GM19193 (cell line): ENCODE data around the gene DUSP21.

ENCODE experiments used
- POLR2A ChIP-seq: IDR thresholded peaks from 4 replicates; pipeline ENCODE4 v1.6.1; 2011; ENCODE audit not compliant: insufficient read depth, insufficient read length; ENCODE audit errors: extremely low read depth

The DUSP21 gene

DNA sequence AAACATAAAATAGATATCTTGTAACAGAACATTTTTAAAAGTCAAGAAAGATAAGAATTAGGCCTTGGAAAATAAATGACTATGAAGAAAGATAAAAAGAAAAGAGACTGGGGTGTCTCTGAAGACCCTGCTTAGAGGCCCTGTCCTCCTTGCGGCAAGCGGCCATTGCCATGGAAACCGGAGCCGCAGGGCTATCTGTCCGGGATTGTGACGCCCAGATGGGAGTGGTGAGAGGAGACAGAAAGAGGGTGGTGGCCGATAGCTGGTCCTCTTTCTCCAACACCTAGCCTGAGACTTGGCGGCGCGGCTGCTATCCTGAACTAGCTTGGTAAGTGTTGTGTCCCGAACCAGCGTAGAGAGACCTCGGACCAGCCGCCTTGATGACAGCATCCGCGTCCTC is at the start of gene DUSP21:
TSS of gene DUSP21 (plus strand) at position 269 of the 400 bp plus-strand sequence. CDS start at position 381, 112 bp downstream.
- no peak for TF ChIP-seq POLR2A

GRCh38 chrX:44795945-44796450 is 47.8 kb upstream of the DUSP21 start:
- TF ChIP-seq POLR2A = no peak

GRCh38 chrX:44802613-44803012 is 41.2 kb upstream of the DUSP21 start:
- no peak for TF ChIP-seq POLR2A

GRCh38 chrX:44815681-44816080 is 28.1 kb upstream of the DUSP21 start:
- TF ChIP-seq POLR2A = no peak

DNA sequence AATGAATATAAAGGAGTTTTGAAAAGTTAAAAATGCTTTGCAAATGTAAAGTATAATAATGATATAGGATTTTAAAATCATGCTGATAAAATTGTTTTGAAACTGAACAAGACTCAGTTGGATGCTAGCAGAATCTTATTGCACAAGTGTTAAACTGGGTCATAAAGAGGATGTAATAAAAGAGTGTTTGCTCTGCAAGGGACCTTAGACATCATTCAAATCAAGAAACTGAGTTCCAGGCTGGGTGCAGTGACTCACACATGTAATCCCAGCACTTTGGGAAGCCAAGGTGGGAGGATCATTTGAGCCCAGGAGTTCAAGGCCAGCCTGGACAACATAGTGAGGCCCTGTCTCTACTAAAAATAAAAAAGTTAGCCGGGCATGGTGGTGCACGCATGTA is 27.5 kb upstream of the DUSP21 start:
- TF ChIP-seq POLR2A = no peak

DNA sequence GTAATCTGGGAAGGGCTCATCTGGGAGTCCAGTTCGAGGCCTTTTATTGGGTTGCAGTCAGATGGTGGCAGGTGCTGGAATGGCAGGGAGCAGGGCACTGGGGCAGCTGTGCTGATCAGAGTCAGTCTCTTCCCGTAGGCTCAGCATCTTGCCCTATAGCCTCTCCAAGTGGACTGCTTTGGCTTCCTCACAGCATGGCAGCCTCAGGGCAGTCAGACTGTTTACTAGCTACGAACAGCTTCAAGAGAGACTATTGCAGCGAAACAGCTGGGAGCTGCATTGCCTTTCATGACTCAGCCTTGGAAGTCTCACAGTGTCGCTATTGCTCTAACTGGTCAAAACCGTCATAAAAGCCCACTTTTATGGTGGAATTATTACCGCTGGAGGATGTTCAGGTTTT is 26.8 kb upstream of the DUSP21 start:
- TF ChIP-seq POLR2A = no peak

GRCh38 chrX:44822601-44823000 is 21.2 kb upstream of the DUSP21 start:
- TF ChIP-seq POLR2A = no peak

- TF ChIP-seq POLR2A = no peak
These were observed 15.7 kb upstream of the DUSP21 start for GRCh38 chrX:44828008-44828605.

DNA sequence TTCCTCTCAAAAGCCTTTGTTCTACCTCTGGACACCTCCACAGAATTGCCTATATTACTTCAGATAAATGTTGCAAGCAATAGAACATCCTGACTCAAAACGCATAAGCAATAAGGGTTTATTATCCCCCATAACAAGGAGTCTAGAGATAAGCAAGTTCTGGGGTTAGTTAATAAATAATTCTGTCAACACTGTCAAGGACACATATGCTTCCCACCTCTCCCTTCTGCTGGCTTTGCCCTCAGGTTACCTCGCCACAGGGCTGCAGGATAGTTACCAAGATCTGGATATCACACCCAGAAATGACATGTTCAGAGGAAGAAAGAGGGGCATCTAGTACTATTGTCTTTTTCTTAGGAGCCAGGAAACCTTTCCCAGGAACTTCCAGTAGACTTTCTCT is 14.0 kb upstream of the DUSP21 start:
- no peak for TF ChIP-seq POLR2A

DNA sequence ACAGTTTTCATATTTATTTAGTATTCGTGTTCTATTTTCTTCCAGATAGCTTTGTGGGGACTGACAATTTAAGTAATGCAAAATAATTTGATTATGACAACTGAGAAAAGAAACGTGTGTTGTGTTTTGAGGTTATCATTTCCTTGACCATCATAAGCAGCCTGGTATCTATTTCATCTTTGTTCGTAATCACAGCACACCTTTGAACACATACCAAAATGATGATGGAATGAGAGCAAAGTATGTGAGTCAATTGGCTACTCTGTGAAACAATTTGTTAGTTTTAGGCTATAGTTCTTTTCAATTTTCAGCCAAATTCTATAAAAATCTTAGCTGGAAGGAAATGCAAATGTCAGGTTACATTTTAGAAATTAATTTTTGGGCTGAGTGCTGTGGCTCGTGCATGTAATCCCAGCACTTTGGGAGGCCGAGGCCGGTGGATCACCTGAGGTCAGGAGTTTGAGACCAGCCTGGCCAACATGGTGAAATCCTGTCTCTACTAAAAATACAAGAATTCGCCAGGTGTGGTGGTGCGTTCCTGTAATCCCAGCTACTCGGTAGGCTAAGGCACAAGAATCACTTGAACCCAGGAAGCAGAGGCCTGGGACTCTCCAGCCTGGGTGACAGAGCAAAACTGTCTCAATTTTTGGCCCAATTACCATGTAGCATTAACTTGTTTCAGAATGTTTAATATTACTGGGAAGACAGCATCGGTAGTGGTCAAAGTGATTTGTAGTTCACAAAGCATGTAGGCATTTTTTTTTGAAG is 1.1 kb upstream of the DUSP21 start:
- TF ChIP-seq POLR2A = no peak

DNA sequence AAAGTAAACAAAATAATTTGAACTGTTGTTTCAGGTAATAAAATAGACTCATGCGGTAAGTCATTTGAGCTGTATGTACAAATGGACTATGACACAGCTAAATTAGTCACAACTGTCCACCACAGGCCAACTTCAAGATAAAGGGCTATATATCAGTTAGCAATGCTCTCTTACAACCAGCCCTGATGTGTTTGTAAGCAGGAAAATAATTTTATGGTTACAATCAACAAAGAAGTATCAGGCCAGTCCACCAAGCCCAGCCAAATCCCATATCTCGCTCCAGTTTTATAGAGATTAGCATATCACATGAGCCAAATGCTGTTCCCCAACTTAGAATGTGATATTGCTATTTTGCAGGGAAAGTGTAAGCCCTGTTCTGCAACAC is 511 bp upstream of the DUSP21 start:
- TF ChIP-seq POLR2A = no peak

DNA sequence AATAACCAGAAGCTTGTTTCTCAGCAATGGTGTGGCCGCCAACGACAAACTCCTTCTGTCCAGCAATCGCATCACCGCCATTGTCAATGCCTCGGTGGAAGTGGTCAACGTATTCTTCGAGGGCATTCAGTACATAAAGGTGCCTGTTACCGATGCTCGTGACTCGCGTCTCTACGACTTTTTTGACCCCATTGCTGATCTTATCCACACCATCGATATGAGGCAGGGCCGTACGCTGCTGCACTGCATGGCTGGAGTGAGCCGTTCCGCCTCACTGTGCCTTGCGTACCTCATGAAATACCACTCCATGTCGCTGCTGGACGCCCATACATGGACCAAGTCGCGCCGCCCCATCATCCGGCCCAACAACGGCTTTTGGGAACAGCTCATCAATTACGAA is 383 bp downstream of the DUSP21 start:
- no peak for TF ChIP-seq POLR2A

DNA sequence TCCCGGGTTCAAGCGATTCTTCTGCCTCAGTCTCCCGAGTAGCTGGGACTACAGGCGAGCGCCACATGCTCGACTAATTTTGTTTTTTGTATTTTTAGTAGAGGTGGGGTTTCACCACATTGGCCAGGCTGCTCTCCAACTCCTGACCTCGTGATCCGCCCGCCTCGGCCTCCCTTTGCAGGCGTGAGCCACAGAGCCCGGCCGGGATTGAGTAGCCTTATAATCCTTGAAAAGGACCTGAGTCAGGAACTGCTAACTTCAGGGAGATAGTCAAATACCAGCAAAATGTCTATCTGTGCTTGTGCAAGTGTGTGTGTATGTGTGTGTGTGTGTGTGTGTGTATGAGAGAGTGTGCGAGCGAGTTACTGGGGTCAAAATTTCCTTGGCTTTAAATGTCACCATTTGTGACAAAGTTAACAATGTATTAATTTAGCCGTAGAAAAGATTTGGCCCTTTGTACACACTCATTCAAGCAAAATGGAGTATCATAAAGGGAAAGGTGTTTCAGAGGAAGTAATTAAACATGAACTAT is 27.4 kb downstream of the DUSP21 start:
- TF ChIP-seq POLR2A = no peak

DNA sequence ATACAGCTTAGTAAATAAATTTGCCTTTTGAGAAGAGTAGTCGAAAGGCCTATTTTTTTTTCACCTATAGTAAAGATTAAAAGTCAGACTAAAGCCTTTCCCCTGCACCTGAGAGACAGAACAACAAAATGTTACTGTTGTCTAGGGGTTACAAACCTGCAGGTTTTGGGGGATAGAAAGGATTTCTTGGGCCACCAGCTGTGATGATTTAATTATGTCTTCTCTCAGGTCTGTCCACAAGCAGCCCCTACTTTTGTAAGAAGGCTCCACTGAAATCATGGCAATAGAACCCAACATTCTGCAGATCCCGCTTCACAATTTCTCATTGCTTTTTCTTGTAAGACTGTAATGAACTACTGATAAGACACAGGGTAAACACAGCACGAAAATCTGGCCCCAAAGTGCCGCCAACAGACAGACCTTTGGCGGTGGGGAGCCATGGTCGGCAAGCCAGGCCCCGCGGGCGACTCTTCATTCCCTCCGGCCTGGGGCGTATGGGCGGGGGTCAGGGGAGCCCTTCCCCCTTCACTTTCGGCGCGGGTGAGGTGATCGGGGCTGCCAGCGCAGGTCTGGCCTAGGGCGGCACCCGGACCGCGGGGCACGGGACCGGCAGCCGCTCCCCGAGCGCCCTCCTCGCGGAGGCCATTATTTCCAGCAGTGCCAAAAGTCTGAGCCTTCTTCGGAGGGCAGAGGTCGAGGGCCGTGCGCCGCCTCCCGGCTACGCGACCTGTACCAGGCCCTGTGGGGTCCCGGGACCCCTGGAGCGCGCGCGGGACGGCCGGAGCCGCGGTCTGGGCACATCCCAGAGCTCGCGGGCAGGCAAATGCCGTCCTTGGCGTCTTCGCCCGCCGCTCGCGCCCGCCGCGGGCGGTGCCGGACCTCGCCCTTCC is 28.4 kb downstream of the DUSP21 start:
- TF ChIP-seq POLR2A = no peak

- peak; percentile 80 for TF ChIP-seq POLR2A
These were observed 29.1 kb downstream of the DUSP21 start, which contains the start of gene KDM6A for GRCh38 chrX:44872821-44873414. TSS of gene KDM6A (plus strand) at chrX:44873188. CDS start at chrX:44873552, 364 bp downstream.
